Measurements from ENCODE around the gene SNX33. TPM values are rescaled to one million over a fixed set of nuclear protein-coding genes. Genes with fewer than 3 reads are reported as not detected.
"Not testable (repeated sequence)": the region's sequence is repeated elsewhere in the genome, so short reads cannot be mapped to it uniquely, and the experiment has no call there.

The SNX33 gene
- total and polyA plus RNA-seq, 9 donors, result 11.5 to 21.3 (median 15.1) TPM

- peak overlapping the region; percentile 80 for H3K27ac ChIP-seq (ENCODE audit: low read length)
- not testable (repeated sequence) for H3K9me3 ChIP-seq (replicated peaks; ENCODE audit: control insufficient read depth, low read depth, low read length); H3K4me3 ChIP-seq (ENCODE audit: low read length); H3K27me3 ChIP-seq (ENCODE audit: control insufficient read depth, insufficient read depth, low read length)
- peaks cover 18% of the 10 kb centered on the region for H3K36me3 ChIP-seq (ENCODE audit: control insufficient read depth, insufficient read depth, low read length)
- DNase-seq, result peak; percentile 82
- 0% methylated on average over 6 of the region's 17 CpGs for WGBS (ENCODE audit: insufficient coverage)
- H3K4me1 ChIP-seq (ENCODE audit: control insufficient read depth, insufficient read depth, low read length), result peaks cover 90% of the 10 kb centered on the region
These were observed 52.5 kb downstream of the SNX33 start for GRCh38 chr15:75699961-75700874.

- not testable (repeated sequence) for H3K27me3 ChIP-seq (ENCODE audit: control insufficient read depth, insufficient read depth, low read length); DNase-seq; H3K9me3 ChIP-seq (replicated peaks; ENCODE audit: control insufficient read depth, low read depth, low read length); H3K4me3 ChIP-seq (ENCODE audit: low read length)
- Histone ChIP-seq H3K4me1 (ENCODE audit: control insufficient read depth, insufficient read depth, low read length) (peaks cover 90% of the 10 kb centered on the region), H3K27ac (ENCODE audit: low read length) (peak overlapping the region; percentile 75), H3K36me3 (ENCODE audit: control insufficient read depth, insufficient read depth, low read length) (peaks cover 11% of the 10 kb centered on the region)
- WGBS (ENCODE audit: insufficient coverage), result 70% methylated on average over 6 of the region's 13 CpGs
These were observed 53.6 kb downstream of the SNX33 start for GRCh38 chr15:75701071-75702003.

- H3K4me1 ChIP-seq (ENCODE audit: control insufficient read depth, insufficient read depth, low read length), result peaks cover 85% of the 10 kb centered on the region
These were observed 54.7 kb downstream of the SNX33 start for GRCh38 chr15:75702436-75702835.

DNA sequence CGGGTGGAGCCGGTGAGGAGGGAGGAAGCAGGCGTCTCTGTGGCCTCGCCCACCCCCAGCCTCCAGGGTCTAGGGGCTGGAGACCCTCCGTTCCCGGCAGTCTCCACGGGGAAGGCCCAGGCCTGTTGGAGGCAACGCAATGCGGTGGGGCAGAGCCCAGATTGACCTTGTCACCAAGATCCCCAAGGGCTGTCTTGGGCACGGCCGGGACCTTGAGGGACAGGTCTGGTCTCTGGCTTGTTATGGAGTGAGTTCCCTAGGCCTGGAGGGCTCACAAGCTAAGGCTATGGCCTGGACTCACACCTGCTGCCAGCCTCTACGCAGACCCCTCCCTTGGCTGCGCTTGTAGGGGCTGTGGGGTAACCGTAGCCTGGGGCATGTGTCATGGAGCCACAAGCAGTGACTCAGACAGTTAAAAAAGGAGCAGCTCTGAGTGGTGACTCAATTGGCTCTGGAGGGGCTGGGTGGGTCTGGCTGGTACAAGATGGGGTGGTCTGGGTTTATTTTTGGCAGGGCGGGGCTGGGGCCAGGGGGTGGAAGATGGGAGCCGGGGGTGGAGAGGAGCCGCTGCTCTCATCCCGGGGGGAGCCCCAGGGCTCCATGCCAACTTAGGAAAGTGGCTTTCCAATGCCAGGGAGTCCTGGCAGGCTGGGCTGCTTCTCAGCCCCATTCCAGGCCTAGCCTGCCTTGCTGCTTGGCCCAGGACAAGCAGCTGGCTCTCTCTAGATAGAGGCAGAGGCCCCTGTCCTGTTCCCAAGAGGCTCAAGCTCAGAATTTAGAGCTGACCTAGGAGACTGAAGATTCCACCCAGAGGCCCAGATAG lies 55.9 kb downstream of the SNX33 start:
- peaks cover 79% of the 10 kb centered on the region for H3K4me1 ChIP-seq (ENCODE audit: control insufficient read depth, insufficient read depth, low read length)

More at GRCh38 chr15:75702436-75702835, 54.7 kb downstream of the SNX33 start:
- Histone ChIP-seq H3K27me3 (ENCODE audit: control insufficient read depth, insufficient read depth, low read length) (peaks cover 2% of the 10 kb centered on the region), H3K36me3 (ENCODE audit: control insufficient read depth, insufficient read depth, low read length) (peaks cover 7% of the 10 kb centered on the region), H3K27ac (ENCODE audit: low read length) (peak overlapping the region; percentile 75), H3K4me3 (ENCODE audit: low read length) (no peak overlapping the region), H3K9me3 (replicated peaks; ENCODE audit: control insufficient read depth, low read depth, low read length) (no peaks in the 10 kb centered on the region)
- no peak for DNase-seq
- no CpG with 5 or more reads among the region's 6 CpGs for WGBS (ENCODE audit: insufficient coverage)

DNA sequence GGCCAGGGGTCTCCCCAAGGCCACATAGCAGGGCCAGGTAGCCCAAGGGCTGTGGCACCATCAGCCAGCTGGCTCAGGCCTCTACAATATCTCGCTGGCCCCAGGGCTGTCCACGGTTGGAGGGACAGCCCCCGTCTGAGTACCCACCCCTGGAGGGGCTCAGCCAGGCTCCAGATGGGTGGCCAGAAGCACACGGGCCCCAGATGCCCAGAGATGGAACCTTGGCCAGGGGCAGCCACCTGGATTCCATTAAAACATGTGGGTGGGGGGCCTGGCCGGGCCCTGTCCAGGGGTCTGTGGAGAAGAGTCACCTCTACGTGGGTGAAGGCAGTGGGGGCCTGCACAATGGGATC lies 56.5 kb downstream of the SNX33 start:
- Histone ChIP-seq H3K36me3 (ENCODE audit: control insufficient read depth, insufficient read depth, low read length) (peaks cover 7% of the 10 kb centered on the region), H3K9me3 (replicated peaks; ENCODE audit: control insufficient read depth, low read depth, low read length) (no peaks in the 10 kb centered on the region), H3K27ac (ENCODE audit: low read length) (peak overlapping the region; percentile 91), H3K4me1 (ENCODE audit: control insufficient read depth, insufficient read depth, low read length) (peaks cover 80% of the 10 kb centered on the region), H3K4me3 (ENCODE audit: low read length) (no peak overlapping the region), H3K27me3 (ENCODE audit: control insufficient read depth, insufficient read depth, low read length) (no peaks in the 10 kb centered on the region)
- 27% methylated on average over 4 of the region's 6 CpGs for WGBS (ENCODE audit: insufficient coverage)
- DNase-seq, result no peak

More for the DNA sequence above, 55.9 kb downstream of the SNX33 start:
- not testable (repeated sequence) for H3K4me3 ChIP-seq (ENCODE audit: low read length); H3K9me3 ChIP-seq (replicated peaks; ENCODE audit: control insufficient read depth, low read depth, low read length); H3K27me3 ChIP-seq (ENCODE audit: control insufficient read depth, insufficient read depth, low read length); H3K36me3 ChIP-seq (ENCODE audit: control insufficient read depth, insufficient read depth, low read length); DNase-seq
- H3K27ac ChIP-seq (ENCODE audit: low read length), result peak overlapping the region; percentile 91
- WGBS (ENCODE audit: insufficient coverage), result no CpG with 5 or more reads among the region's 18 CpGs

DNA sequence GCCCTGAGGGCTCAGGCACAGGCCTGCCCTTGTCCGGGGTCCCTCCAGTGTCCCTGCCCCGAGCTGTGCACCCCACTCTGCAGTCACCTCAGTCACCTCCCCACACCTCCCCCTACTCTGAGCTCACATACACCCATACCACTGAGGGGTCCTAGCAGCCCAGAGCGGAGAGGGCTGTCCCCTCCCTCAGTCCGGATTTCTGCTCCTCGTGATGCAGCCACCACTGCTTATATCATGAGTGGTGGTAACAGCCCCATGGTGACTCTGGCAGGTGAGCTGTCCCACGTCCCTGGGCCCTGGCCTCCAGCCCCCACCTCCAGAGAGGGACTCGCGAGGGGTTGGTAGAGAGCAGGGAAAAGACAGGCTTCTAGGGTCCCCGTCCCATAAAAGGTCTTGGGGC lies 56.9 kb downstream of the SNX33 start:
- DNase-seq, result no peak
- Histone ChIP-seq H3K27ac (ENCODE audit: low read length) (peak overlapping the region; percentile 91), H3K27me3 (ENCODE audit: control insufficient read depth, insufficient read depth, low read length) (no peaks in the 10 kb centered on the region), H3K4me1 (ENCODE audit: control insufficient read depth, insufficient read depth, low read length) (peaks cover 80% of the 10 kb centered on the region), H3K4me3 (ENCODE audit: low read length) (no peak overlapping the region), H3K9me3 (replicated peaks; ENCODE audit: control insufficient read depth, low read depth, low read length) (no peaks in the 10 kb centered on the region), H3K36me3 (ENCODE audit: control insufficient read depth, insufficient read depth, low read length) (peaks cover 7% of the 10 kb centered on the region)
- no CpG with 5 or more reads among the region's 9 CpGs for WGBS (ENCODE audit: insufficient coverage)

DNA sequence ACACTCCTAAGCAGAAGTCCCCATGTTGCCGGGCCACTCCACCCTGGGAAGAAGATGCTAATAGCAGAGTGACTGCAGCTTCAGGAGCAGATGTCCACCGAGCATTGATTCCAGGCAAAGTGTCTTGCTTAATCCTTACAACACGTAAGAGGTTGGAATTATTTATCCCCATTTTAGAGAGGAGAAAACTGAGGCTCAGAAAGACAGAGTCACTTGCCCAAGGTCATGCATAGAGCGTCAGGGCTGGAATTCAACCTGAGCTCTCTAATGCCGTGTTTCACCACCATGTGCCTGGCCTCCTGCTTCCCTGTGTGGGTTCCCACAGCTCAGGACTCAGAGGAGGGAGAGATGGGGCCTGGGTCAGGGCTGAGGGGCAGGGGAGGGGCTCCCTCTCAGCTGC lies 57.7 kb downstream of the SNX33 start:
- not testable (repeated sequence) for DNase-seq; H3K9me3 ChIP-seq (replicated peaks; ENCODE audit: control insufficient read depth, low read depth, low read length); H3K4me3 ChIP-seq (ENCODE audit: low read length); H3K27me3 ChIP-seq (ENCODE audit: control insufficient read depth, insufficient read depth, low read length); H3K36me3 ChIP-seq (ENCODE audit: control insufficient read depth, insufficient read depth, low read length)
- WGBS (ENCODE audit: insufficient coverage), result no CpG with 5 or more reads among the region's 5 CpGs
- peaks cover 78% of the 10 kb centered on the region for H3K4me1 ChIP-seq (ENCODE audit: control insufficient read depth, insufficient read depth, low read length)
- H3K27ac ChIP-seq (ENCODE audit: low read length), result peak overlapping the region; percentile 91

GRCh38 chr15:75705854-75706681 lies 58.4 kb downstream of the SNX33 start:
- 64% methylated on average over 6 of the region's 14 CpGs for WGBS (ENCODE audit: insufficient coverage)
- no peaks in the 10 kb centered on the region for H3K27me3 ChIP-seq (ENCODE audit: control insufficient read depth, insufficient read depth, low read length)
- no peaks in the 10 kb centered on the region for H3K9me3 ChIP-seq (replicated peaks; ENCODE audit: control insufficient read depth, low read depth, low read length)
- H3K4me3 ChIP-seq (ENCODE audit: low read length), result no peak overlapping the region
- no peak for DNase-seq
- peaks cover 73% of the 10 kb centered on the region for H3K4me1 ChIP-seq (ENCODE audit: control insufficient read depth, insufficient read depth, low read length)
- H3K36me3 ChIP-seq (ENCODE audit: control insufficient read depth, insufficient read depth, low read length), result peaks cover 7% of the 10 kb centered on the region
- peak overlapping the region; percentile 91 for H3K27ac ChIP-seq (ENCODE audit: low read length)

DNA sequence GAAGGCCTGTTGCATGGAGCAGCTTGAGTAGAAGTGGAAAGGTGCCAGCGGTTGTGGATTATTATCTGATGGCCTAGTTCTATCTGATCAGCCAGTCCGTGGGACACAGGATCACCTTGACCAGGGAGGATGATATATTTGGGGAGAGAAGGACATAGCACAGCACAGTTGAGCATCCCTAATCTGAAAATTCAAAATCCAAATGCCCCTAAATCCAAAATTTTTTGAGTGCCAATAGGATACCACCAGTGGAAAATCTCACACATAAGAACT lies 58.9 kb downstream of the SNX33 start:
- H3K27me3 ChIP-seq (ENCODE audit: control insufficient read depth, insufficient read depth, low read length), result no peaks in the 10 kb centered on the region
- H3K36me3 ChIP-seq (ENCODE audit: control insufficient read depth, insufficient read depth, low read length), result peaks cover 7% of the 10 kb centered on the region
- 53% methylated on average over 2 of the region's 2 CpGs for WGBS (ENCODE audit: insufficient coverage)
- H3K4me1 ChIP-seq (ENCODE audit: control insufficient read depth, insufficient read depth, low read length), result peaks cover 71% of the 10 kb centered on the region
- H3K27ac ChIP-seq (ENCODE audit: low read length), result no peak overlapping the region
- H3K4me3 ChIP-seq (ENCODE audit: low read length), result no peak overlapping the region
- H3K9me3 ChIP-seq (replicated peaks; ENCODE audit: control insufficient read depth, low read depth, low read length), result no peaks in the 10 kb centered on the region
- DNase-seq, result no peak
